Measurements from ENCODE around the gene KIAA1328. TPM values are rescaled to one million over a fixed set of nuclear protein-coding genes. Genes with fewer than 3 reads are reported as not detected.

Gene KIAA1328
- total and polyA plus RNA-seq, 2 donors (not counting 3 experiments of a cell fraction or from before 2014, with no cell fraction given) = 2.7 to 6.5 TPM

GRCh38 chr18:36798738-36799473 is 30.0 kb upstream of the KIAA1328 start:
- H3K4me2 ChIP-seq (ENCODE audit: insufficient read depth, low read length) = no peak overlapping the region
- peaks cover 12 to 27% of the 10 kb centered on the region in 2 experiments for H3K36me3 ChIP-seq (ENCODE audit: control insufficient read depth in 2 of 2, extremely low read depth in 1 of 2, insufficient read depth in 2 of 2, low read length in 2 of 2)
- H3K4me3 ChIP-seq (replicated peaks in 1 of 3; ENCODE audit: insufficient read depth in 1 of 3, low read depth in 1 of 3, low read length in 3 of 3) = no peak overlapping the region
- no peaks in the 10 kb centered on the region for H3K4me1 ChIP-seq (ENCODE audit: control insufficient read depth, extremely low read depth, insufficient read depth, low read length)
- H3K9me1 ChIP-seq (replicated peaks; ENCODE audit: control insufficient read depth, extremely low read depth, insufficient read depth, low read length) = no peaks in the 10 kb centered on the region
- H3K9ac ChIP-seq (replicated peaks; ENCODE audit: extremely low read depth, insufficient read depth, low read length) = no peak overlapping the region
- no peaks in the 10 kb centered on the region for H3K27me3 ChIP-seq (ENCODE audit: control insufficient read depth in 2 of 2, insufficient read depth in 2 of 2, low read length in 2 of 2)
- FAIRE-seq (no peak), DNase-seq (ENCODE audit: low read depth, low spot score) (no peak)
- no TSS peak for BruUV-seq (replicated peaks)
- CTCF ChIA-PET = interaction anchor here (1.0 to 2.1 kb wide), 3 partner anchors 10 to 111 kb away, joined by 3 to 10 read pairs (median 6); no protein-coding TSS in a partner anchor
- H3K79me2 ChIP-seq (ENCODE audit: control insufficient read depth, insufficient read depth, low read length) = no peaks in the 10 kb centered on the region
- H4K20me1 ChIP-seq (replicated peaks; ENCODE audit: control insufficient read depth, extremely low read depth, insufficient read depth, low read length) = no peaks in the 10 kb centered on the region
- H3K27ac ChIP-seq (ENCODE audit: insufficient read depth, low read depth, low read length) = no peak overlapping the region
- H3K9me3 ChIP-seq (replicated peaks; ENCODE audit: control insufficient read depth, insufficient read depth, low read length) = no peaks in the 10 kb centered on the region
- dilution Hi-C loops (cut with MboI; ENCODE audit: extremely low pct_ligation_motif_present, low sequenced_read_pairs) = no loop called here
- POLR2A ChIA-PET = no interaction called here
- TF ChIP-seq JUN (IDR thresholded peaks at IDR 0.05; ENCODE audit: borderline replicate concordance, insufficient read depth, insufficient read length, low read depth) (no peak), GATA2 (IDR thresholded peaks at IDR 0.05; ENCODE audit: insufficient read depth, insufficient read length, low read depth, low read length) (no peak), EZH2 (IDR thresholded peaks at IDR 0.05; ENCODE audit: borderline replicate concordance, low read depth, low read length, severe bottlenecking) (no peak), MAX (IDR thresholded peaks at IDR 0.05; ENCODE audit: insufficient read depth, insufficient read length) (no peak)
- no peak overlapping the region for H2AFZ ChIP-seq (ENCODE audit: low read depth, low read length)
- intact Hi-C loops (cut with micrococcal nuclease) = no loop called here

GRCh38 chr18:36805105-36805504 is 23.8 kb upstream of the KIAA1328 start:
- no TSS peak for BruUV-seq (replicated peaks)
- H3K9ac ChIP-seq (replicated peaks; ENCODE audit: extremely low read depth, insufficient read depth, low read length) = no peak overlapping the region
- peaks cover 2% of the 10 kb centered on the region for H3K79me2 ChIP-seq (ENCODE audit: control insufficient read depth, insufficient read depth, low read length)
- intact Hi-C loops (cut with micrococcal nuclease) = loop anchor here (5.0 kb wide), 1 partner anchor 708 kb away; no protein-coding TSS in a partner anchor
- H3K4me3 ChIP-seq (replicated peaks in 1 of 3; ENCODE audit: insufficient read depth in 1 of 3, low read depth in 1 of 3, low read length in 3 of 3) = no peak overlapping the region
- FAIRE-seq (no peak), DNase-seq (ENCODE audit: low read depth, low spot score) (no peak)
- H3K4me2 ChIP-seq (ENCODE audit: insufficient read depth, low read length) = no peak overlapping the region
- H2AFZ ChIP-seq (ENCODE audit: low read depth, low read length) = no peak overlapping the region
- H3K27ac ChIP-seq (ENCODE audit: insufficient read depth, low read depth, low read length) = no peak overlapping the region
- H3K36me3 ChIP-seq (ENCODE audit: control insufficient read depth in 2 of 2, extremely low read depth in 1 of 2, insufficient read depth in 2 of 2, low read length in 2 of 2) = peaks cover 11 to 23% of the 10 kb centered on the region in 2 experiments
- dilution Hi-C loops (cut with MboI; ENCODE audit: extremely low pct_ligation_motif_present, low sequenced_read_pairs) = no loop called here
- H3K27me3 ChIP-seq (ENCODE audit: control insufficient read depth in 2 of 2, insufficient read depth in 2 of 2, low read length in 2 of 2) = no peaks in the 10 kb centered on the region
- POLR2A ChIA-PET = no interaction called here
- no peaks in the 10 kb centered on the region for H3K9me1 ChIP-seq (replicated peaks; ENCODE audit: control insufficient read depth, extremely low read depth, insufficient read depth, low read length)
- H4K20me1 ChIP-seq (replicated peaks; ENCODE audit: control insufficient read depth, extremely low read depth, insufficient read depth, low read length) = no peaks in the 10 kb centered on the region
- TF ChIP-seq MYC (IDR thresholded peaks at IDR 0.05; ENCODE audit: low read depth, low read length) (no peak), JUN (IDR thresholded peaks at IDR 0.05; ENCODE audit: borderline replicate concordance, insufficient read depth, insufficient read length, low read depth) (no peak), FOS (IDR thresholded peaks at IDR 0.05; ENCODE audit: borderline replicate concordance, insufficient read depth, low read length) (no peak), CTCF (IDR thresholded peaks at IDR 0.05; ENCODE audit: extremely low read depth in 1 of 2, insufficient read depth in 1 of 2, low read depth in 1 of 2, low read length in 2 of 2) (no peak), GATA2 (IDR thresholded peaks at IDR 0.05; ENCODE audit: insufficient read depth, insufficient read length, low read depth, low read length) (no peak), POLR2A (IDR thresholded peaks at IDR 0.05; ENCODE audit: low read depth, low read length) (no peak), EZH2 (IDR thresholded peaks at IDR 0.05; ENCODE audit: borderline replicate concordance, low read depth, low read length, severe bottlenecking) (no peak), POLR2AphosphoS5 (IDR thresholded peaks at IDR 0.05; ENCODE audit: insufficient read depth, low read depth, low read length) (no peak), MAX (IDR thresholded peaks at IDR 0.05; ENCODE audit: insufficient read depth, insufficient read length) (no peak)
- CTCF ChIA-PET = interaction anchor here (1.1 kb wide), 1 partner anchor 117 kb away, joined by 4 read pairs; no protein-coding TSS in a partner anchor
- no peaks in the 10 kb centered on the region for H3K9me3 ChIP-seq (replicated peaks; ENCODE audit: control insufficient read depth, insufficient read depth, low read length)
- no peaks in the 10 kb centered on the region for H3K4me1 ChIP-seq (ENCODE audit: control insufficient read depth, extremely low read depth, insufficient read depth, low read length)
